K562 (cell line): ENCODE data around the gene KAZN. TPM values are rescaled to one million over a fixed set of nuclear protein-coding genes. Genes with fewer than 3 reads are reported as not detected.

ENCODE experiments used
- ATAC-seq: fragments of 200-7000 bp; cut with Tn5 transposase; 3 replicates; pipeline ENCODE4 v1.9.1; 2020; ENCODE audit warnings: moderate library complexity
- BruUV-seq: library from RNA; stranded (reverse); fragments of 400-500 nt; replicated peaks from 2 replicates; lab custom pipeline; 2021; lab: Mats Ljungman, UMichigan
- CTCF ChIA-PET: fragments of 300-600 bp; formaldehyde crosslinking; extraction: SDS; loops from one replicate; lab custom pipeline; 2021; ENCODE audit warnings: low intra/inter-chr PET ratio; lab: Yijun Ruan, JAX
- POLR2A ChIA-PET: fragments of 300-600, 350-650 bp; sonication (Branson Sonifier 250); formaldehyde crosslinking; extraction: SDS; loops from one replicate; lab custom pipeline; 2021; ENCODE audit warnings: antibody characterized with exemption, inconsistent platforms; lab: Yijun Ruan, JAX
- DNase-seq, 4 experiments: peaks; one replicate each; pipeline versions ENCODE4 v3.0.0 to v3.0.0-alpha.2; 2011 to 2018; ENCODE audit warnings: low spot score in 3 of 4, mixed read lengths in 3 of 4; ENCODE audit errors: extremely low read depth in 1 of 4
- FAIRE-seq: peaks from 2 replicates; lab custom pipeline; 2011; peaks lifted over from hg19 to GRCh38; lab: Jason Lieb, UNC
- H2AFZ ChIP-seq: 2 replicates; pipeline ENCODE4 v1.6.0; 2011; ENCODE audit warnings: low read depth, low read length, control low read depth, inconsistent platforms
- H3K27ac ChIP-seq: fragments of 200-600 bp; 3 replicates; pipeline ENCODE4 v1.8.0; 2011; ENCODE audit warnings: low read depth, mild to moderate bottlenecking, control low read depth, inconsistent platforms, low read length, moderate library complexity, mixed read lengths; ENCODE audit errors: extremely low read depth
- H3K27me3 ChIP-seq, 2 experiments: fragments of 300-600 bp in 1 of 2; 2 replicates in 1 of 2; 3 replicates in 1 of 2; pipeline versions ENCODE4 v1.6.0 to v1.8.0; 2011; ENCODE audit warnings: inconsistent platforms in 2 of 2, low read length in 2 of 2, mild to moderate bottlenecking in 1 of 2, mixed read lengths in 1 of 2, moderate library complexity in 1 of 2; ENCODE audit not compliant: control insufficient read depth in 2 of 2, insufficient read depth in 2 of 2
- H3K36me3 ChIP-seq: fragments of 300-600 bp; 3 replicates; pipeline ENCODE4 v1.8.0; 2011; ENCODE audit warnings: mild to moderate bottlenecking, low read length, inconsistent platforms; ENCODE audit not compliant: control insufficient read depth, insufficient read depth
- H3K4me1 ChIP-seq, 2 experiments: fragments of 200-600 bp in 1 of 2; replicated peaks in 1 of 2; 2 replicates in 1 of 2; 3 replicates in 1 of 2; pipeline versions ENCODE4 v1.5.1 to v1.8.0; 2011; ENCODE audit warnings: inconsistent platforms in 2 of 2, low read length in 2 of 2, mild to moderate bottlenecking in 1 of 2, mixed read lengths in 1 of 2, moderate library complexity in 1 of 2; ENCODE audit not compliant: control insufficient read depth in 2 of 2, insufficient read depth in 2 of 2
- H3K4me2 ChIP-seq: 2 replicates; pipeline ENCODE4 v1.6.1; 2011; ENCODE audit warnings: low read length, control low read depth, inconsistent platforms, mixed read lengths; ENCODE audit not compliant: insufficient read depth
- H3K4me3 ChIP-seq: fragments of 200-600 bp; sonication (generic), shearing (Covaris generic); 2 replicates; pipeline ENCODE4 v1.5.1; 2016; ENCODE audit warnings: control low read depth, inconsistent platforms
- H3K79me2 ChIP-seq: fragments of 200-600 bp; 3 replicates; pipeline ENCODE4 v1.8.0; 2011; ENCODE audit warnings: low read length, inconsistent platforms; ENCODE audit not compliant: control insufficient read depth, insufficient read depth
- H3K9ac ChIP-seq, 2 experiments: 2 replicates each; pipeline versions ENCODE4 v1.6.0 to v1.6.1; 2011; ENCODE audit warnings: low read depth in 2 of 2, low read length in 2 of 2, control low read depth in 1 of 2, inconsistent platforms in 1 of 2, mild to moderate bottlenecking in 1 of 2, mixed read lengths in 1 of 2; ENCODE audit not compliant: insufficient read depth in 1 of 2
- H3K9me1 ChIP-seq: one replicate; pipeline ENCODE4 v1.6.0; 2011; ENCODE audit warnings: inconsistent platforms, mild to moderate bottlenecking, low read length, moderate library complexity; ENCODE audit not compliant: control insufficient read depth, insufficient read depth
- H3K9me3 ChIP-seq: replicated peaks from 2 replicates; pipeline ENCODE4 v1.5.1; 2011; ENCODE audit warnings: low read depth, low read length, inconsistent platforms; ENCODE audit not compliant: control insufficient read depth, insufficient read depth
- H4K20me1 ChIP-seq: replicated peaks from 2 replicates; pipeline ENCODE4 v1.6.1; 2011; ENCODE audit warnings: low read length, inconsistent platforms, mixed read lengths; ENCODE audit not compliant: control insufficient read depth, insufficient read depth
- CBFB ChIP-seq: sonication (generic); formaldehyde crosslinking; IDR thresholded peaks from 2 replicates; pipeline ENCODE4 v1.4.0; 2020; ENCODE audit warnings: mild to moderate bottlenecking, missing genetic modification reagents
- EGR1 ChIP-seq: fragments of 450-650 bp; conservative IDR thresholded peaks from 2 replicates; pipeline ENCODE4 v1.6.1; 2017; ENCODE audit warnings: mild to moderate bottlenecking
- EWSR1 ChIP-seq: fragments of 450-650 bp; IDR thresholded peaks from 2 replicates; pipeline ENCODE4 v1.6.1; 2018; ENCODE audit warnings: borderline replicate concordance, mild to moderate bottlenecking, low read depth, moderate library complexity; ENCODE audit not compliant: partially characterized antibody
- FOXJ2 ChIP-seq: fragments of 200-800 bp; sonication (Bioruptor generic); IDR thresholded peaks from 2 replicates; pipeline ENCODE4 v1.6.1; 2016; ENCODE audit warnings: missing genetic modification characterization, missing compliant biosample characterization
- GATAD2A ChIP-seq: fragments of 450-650 bp; IDR thresholded peaks from 2 replicates; pipeline ENCODE4 v1.6.1; 2017
- HMG20B ChIP-seq: fragments of 250-450 bp; sonication (Bioruptor Pico); IDR thresholded peaks from 2 replicates; pipeline ENCODE4 v1.5.0; 2021; ENCODE audit warnings: mild to moderate bottlenecking
- IFI16 ChIP-seq: fragments of 250-450 bp; sonication (Bioruptor Pico); IDR thresholded peaks from 2 replicates; pipeline ENCODE4 v2.1.2; 2022; ENCODE audit warnings: mild to moderate bottlenecking, inconsistent platforms
- KLF1 ChIP-seq: fragments of 450-650 bp; IDR thresholded peaks from 2 replicates; pipeline ENCODE4 v1.6.1; 2016; ENCODE audit warnings: missing genetic modification characterization, missing compliant biosample characterization
- MCM5 ChIP-seq: fragments of 450-650 bp; IDR thresholded peaks from 2 replicates; pipeline ENCODE4 v1.6.1; 2016; ENCODE audit warnings: low read depth
- MEF2D ChIP-seq: conservative IDR thresholded peaks from 2 replicates; pipeline ENCODE4 v1.6.1; 2016; ENCODE audit warnings: low read depth, missing genetic modification characterization, missing compliant biosample characterization
- MEIS2 ChIP-seq: fragments of 450-650 bp; IDR thresholded peaks from 2 replicates; pipeline ENCODE4 v1.6.1; 2014; ENCODE audit warnings: mild to moderate bottlenecking; ENCODE audit not compliant: partially characterized antibody
- PHB ChIP-seq: fragments of 250-450 bp; sonication (Bioruptor Pico); IDR thresholded peaks from 2 replicates; pipeline ENCODE4 v1.5.0; 2021
- SP2 ChIP-seq: IDR thresholded peaks from 2 replicates; pipeline ENCODE4 v1.6.1; 2011; ENCODE audit warnings: mild to moderate bottlenecking, low read depth, low read length, moderate library complexity; ENCODE audit not compliant: poor library complexity, severe bottlenecking; ENCODE audit errors: extremely low read depth
- TCFL5 ChIP-seq: fragments of 250-450 bp; sonication (Bioruptor Pico); conservative IDR thresholded peaks from 2 replicates; pipeline ENCODE4 v1.6.1; 2021; ENCODE audit warnings: mild to moderate bottlenecking, moderate library complexity, matching md5 sums
- U2AF2 ChIP-seq: fragments of 200-400 bp; formaldehyde crosslinking; optimal IDR thresholded peaks from 2 replicates; pipeline ENCODE3; 2017; ENCODE audit warnings: low read depth, mild to moderate bottlenecking, low read length
- ZNF184 ChIP-seq: sonication (generic); formaldehyde crosslinking; IDR thresholded peaks from 2 replicates; pipeline ENCODE4 v1.5.0; 2020; ENCODE audit warnings: missing genetic modification reagents
- ZNF282 ChIP-seq: sonication (generic); formaldehyde crosslinking; IDR thresholded peaks from 2 replicates; pipeline ENCODE4 v1.8.1; 2023; ENCODE audit warnings: missing genetic modification reagents
- ZNF3 ChIP-seq: fragments of 250-450 bp; sonication (Bioruptor Pico); IDR thresholded peaks from 2 replicates; pipeline ENCODE4 v1.5.0; 2021; ENCODE audit warnings: mild to moderate bottlenecking, moderate library complexity
- WGBS: fragments of 100-300 bp; shearing (Covaris generic); methylation state at CpG from one replicate; pipeline ENCODE4 v1.1.6; 2016; ENCODE audit warnings: low coverage, mixed read lengths; ENCODE audit not compliant: insufficient coverage; ENCODE audit errors: missing lambda C conversion rate; 5-methylcytosine and 5-hydroxymethylcytosine counted together
- in situ Hi-C: fragments of 300-500 bp; cut with MboI; formaldehyde crosslinking; loops from 4 replicates; pipeline ENCODE4 v1.15.0; 2018; ENCODE audit warnings: inconsistent platforms, mixed read lengths
- intact Hi-C: fragments of 100-400 bp; cut with micrococcal nuclease; formaldehyde crosslinking; loops from 2 replicates; pipeline ENCODE4 v1.14.2; 2022
- polyA plus RNA-seq, 8 experiments: library from polyadenylated mRNA; depleted of rRNA in 4 of 8; stranded (reverse) in 5 of 8; unstranded in 3 of 8; fragments of >200 nt; fragmentation: Nextera tagmentation in 2 of 8; fragmentation: Illumina TruSeq in 1 of 8; extraction: Ambion mirVana in 2 of 8; extraction: Trizol in 1 of 8; gene quantifications; 2 replicates each; pipeline versions ENCODE4 v1.2.1 to v1.2.3, GENCODE V29; 2011 to 2014; ENCODE audit warnings: inconsistent platforms in 1 of 8, missing spikeins in 1 of 8
- total RNA-seq, 7 experiments: library from RNA; depleted of rRNA in 6 of 7; stranded (reverse); fragments of >200 nt in 6 of 7; fragmentation: Illumina TruSeq in 2 of 7; extraction: Trizol in 2 of 7; gene quantifications; 2 replicates each; pipeline versions ENCODE4 v1.2.1 to v1.2.3, GENCODE V29; 2011 to 2021; ENCODE audit warnings: low replicate concordance in 1 of 7
- TF ChIP-seq, protein P1 (sequence below): fragments of 450-650 bp; formaldehyde crosslinking; IDR thresholded peaks from 2 replicates; pipeline ENCODE4 v1.4.0; 2022; ENCODE audit warnings: missing genetic modification characterization
- TF ChIP-seq, protein P2 (sequence below): sonication (generic); formaldehyde crosslinking; IDR thresholded peaks from 2 replicates; pipeline ENCODE4 v1.8.0; 2022; ENCODE audit warnings: missing genetic modification reagents, mild to moderate bottlenecking, borderline replicate concordance

Gene KAZN
- total and polyA plus RNA-seq, 9 of the 15 experiments (the other 6 are each of a cell fraction or from before 2014, with no cell fraction given) = 2.1 to 21.6 (median 5.4) TPM

DNA sequence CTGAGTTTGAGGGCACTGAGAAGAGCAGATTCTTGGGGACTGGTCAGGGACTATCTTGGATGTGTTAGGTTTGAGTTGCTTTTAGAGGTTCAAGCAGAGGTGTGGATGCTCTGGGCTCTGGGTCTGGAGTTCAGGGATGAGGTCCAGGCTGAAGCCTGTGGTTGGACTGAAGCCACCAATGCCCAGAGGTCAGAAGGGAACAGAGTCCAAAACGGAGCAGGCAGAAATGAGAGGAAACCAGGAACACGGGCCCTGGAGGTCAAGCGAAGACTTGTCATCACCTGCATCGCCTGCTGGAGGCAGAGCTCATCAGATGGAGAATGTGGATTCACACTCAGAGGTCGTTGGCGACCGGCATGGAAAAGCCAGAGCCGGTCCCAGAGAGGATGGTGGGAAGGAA is 425.5 kb downstream of the KAZN start:
- FAIRE-seq (no peak), ATAC-seq (no peak), DNase-seq (no peak)
- Histone ChIP-seq H4K20me1 (0 out of 2 replicates have a peak, but pooled peaks cover under 1% of the 10 kb centered on the region), H3K9ac (no peak overlapping the region), H3K9me3 (no peaks in the 10 kb centered on the region), H3K4me3 (no peak overlapping the region), H3K27ac (no peak overlapping the region), H3K79me2 (no peaks in the 10 kb centered on the region), H3K36me3 (no peaks in the 10 kb centered on the region), H3K4me2 (no peak overlapping the region), H3K4me1 (peaks cover 6 to 16% of the 10 kb centered on the region in 2 experiments; a peak in 3 of 5 replicates), H3K27me3 (no peaks in the 10 kb centered on the region), H3K9me1 (no peaks in the 10 kb centered on the region)
- in situ Hi-C loops = loop anchor here (5.0 to 10.0 kb wide), 2 partner anchors 92 to 239 kb away; no protein-coding TSS in a partner anchor
- 68% methylated on average over 8 of the region's 8 CpGs for WGBS
- CTCF ChIA-PET = no interaction called here
- POLR2A ChIA-PET = no interaction called here
- intact Hi-C loops = no loop called here
- no peak for TF ChIP-seq ZNF3 (CRISPR knock-in tag)
- TF ChIP-seq HMG20B (CRISPR knock-in tag) = no peak
- no peak for TF ChIP-seq PHB (CRISPR knock-in tag)
- TF ChIP-seq FOXJ2 = no peak
- TF ChIP-seq U2AF2 = no peak
- TF ChIP-seq MEF2D = no peak
- TF ChIP-seq EGR1 = no peak
- no peak for TF ChIP-seq MCM5
- TF ChIP-seq, protein P1, sequence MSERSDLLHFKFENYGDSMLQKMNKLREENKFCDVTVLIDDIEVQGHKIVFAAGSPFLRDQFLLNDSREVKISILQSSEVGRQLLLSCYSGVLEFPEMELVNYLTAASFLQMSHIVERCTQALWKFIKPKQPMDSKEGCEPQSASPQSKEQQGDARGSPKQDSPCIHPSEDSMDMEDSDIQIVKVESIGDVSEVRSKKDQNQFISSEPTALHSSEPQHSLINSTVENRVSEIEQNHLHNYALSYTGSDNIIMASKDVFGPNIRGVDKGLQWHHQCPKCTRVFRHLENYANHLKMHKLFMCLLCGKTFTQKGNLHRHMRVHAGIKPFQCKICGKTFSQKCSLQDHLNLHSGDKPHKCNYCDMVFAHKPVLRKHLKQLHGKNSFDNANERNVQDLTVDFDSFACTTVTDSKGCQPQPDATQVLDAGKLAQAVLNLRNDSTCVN (CRISPR knock-in tag) = no peak
- no peak for TF ChIP-seq MEIS2
- no peak for TF ChIP-seq GATAD2A
- TF ChIP-seq TCFL5 (CRISPR knock-in tag) = no peak
- TF ChIP-seq ZNF184 (CRISPR knock-in tag) = no peak
- TF ChIP-seq, protein P2, sequence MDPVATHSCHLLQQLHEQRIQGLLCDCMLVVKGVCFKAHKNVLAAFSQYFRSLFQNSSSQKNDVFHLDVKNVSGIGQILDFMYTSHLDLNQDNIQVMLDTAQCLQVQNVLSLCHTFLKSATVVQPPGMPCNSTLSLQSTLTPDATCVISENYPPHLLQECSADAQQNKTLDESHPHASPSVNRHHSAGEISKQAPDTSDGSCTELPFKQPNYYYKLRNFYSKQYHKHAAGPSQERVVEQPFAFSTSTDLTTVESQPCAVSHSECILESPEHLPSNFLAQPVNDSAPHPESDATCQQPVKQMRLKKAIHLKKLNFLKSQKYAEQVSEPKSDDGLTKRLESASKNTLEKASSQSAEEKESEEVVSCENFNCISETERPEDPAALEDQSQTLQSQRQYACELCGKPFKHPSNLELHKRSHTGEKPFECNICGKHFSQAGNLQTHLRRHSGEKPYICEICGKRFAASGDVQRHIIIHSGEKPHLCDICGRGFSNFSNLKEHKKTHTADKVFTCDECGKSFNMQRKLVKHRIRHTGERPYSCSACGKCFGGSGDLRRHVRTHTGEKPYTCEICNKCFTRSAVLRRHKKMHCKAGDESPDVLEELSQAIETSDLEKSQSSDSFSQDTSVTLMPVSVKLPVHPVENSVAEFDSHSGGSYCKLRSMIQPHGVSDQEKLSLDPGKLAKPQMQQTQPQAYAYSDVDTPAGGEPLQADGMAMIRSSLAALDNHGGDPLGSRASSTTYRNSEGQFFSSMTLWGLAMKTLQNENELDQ = no peak
- TF ChIP-seq EWSR1 = no peak
- TF ChIP-seq SP2 = no peak
- TF ChIP-seq KLF1 (tag) = no peak
- no peak for TF ChIP-seq CBFB
- no peak for TF ChIP-seq ZNF282 (CRISPR knock-in tag)
- TF ChIP-seq IFI16 = no peak
- TF ChIP-seq, all 486 proteins: peak for 0
- no peak overlapping the region for H2AFZ ChIP-seq
- no TSS peak for BruUV-seq
